ENCODE measurements around the gene IPO5. TPM values are rescaled to one million over a fixed set of nuclear protein-coding genes. Genes with fewer than 3 reads are reported as not detected.
"Not testable (repeated sequence)": the region's sequence is repeated elsewhere in the genome, so short reads cannot be mapped to it uniquely, and the experiment has no call there.

Gene IPO5
- total RNA-seq, 4 donors from 2014 or later: 34.0 to 134 (median 78.6) TPM

DNA sequence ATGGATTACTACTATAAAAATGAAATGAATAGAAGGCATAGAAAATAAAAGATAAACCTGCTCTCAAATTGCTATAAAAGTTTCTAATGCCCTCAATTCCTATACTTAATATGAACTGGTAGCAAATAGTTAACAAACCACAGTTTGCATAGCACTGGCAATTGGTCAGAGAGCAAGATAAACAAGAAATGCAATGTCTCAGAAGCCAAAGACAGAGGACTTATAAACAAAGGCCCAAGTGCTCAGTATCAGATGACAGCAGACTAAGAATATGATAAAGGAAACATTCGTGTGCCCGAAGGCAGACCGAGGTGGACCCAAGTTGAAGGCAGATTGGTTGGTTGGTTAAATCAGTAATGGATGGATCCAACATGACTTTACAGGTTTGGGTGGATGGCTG, 50.6 kb downstream of the IPO5 start:
- no peaks in the 10 kb centered on the region for H3K9me3 ChIP-seq
- 81 to 92% methylated on average over 3 of the region's 3 CpGs for WGBS, 2 donors
- H3K27ac ChIP-seq: no peak overlapping the region
- H3K36me3 ChIP-seq: peaks cover 10 to 100% (median 24%) of the 10 kb centered on the region in 3 donors
- no peaks in the 10 kb centered on the region for H3K4me1 ChIP-seq
- intact Hi-C loops (cut with DNase I): no loop called here
- TF ChIP-seq CTCF (IDR thresholded peaks at IDR 0.05): no peak
- no peak for TF ChIP-seq POLR2A (IDR thresholded peaks at IDR 0.05)
- no peak overlapping the region for H3K4me3 ChIP-seq
- DNase-seq: no peak
- no peaks in the 10 kb centered on the region for H3K27me3 ChIP-seq

DNA sequence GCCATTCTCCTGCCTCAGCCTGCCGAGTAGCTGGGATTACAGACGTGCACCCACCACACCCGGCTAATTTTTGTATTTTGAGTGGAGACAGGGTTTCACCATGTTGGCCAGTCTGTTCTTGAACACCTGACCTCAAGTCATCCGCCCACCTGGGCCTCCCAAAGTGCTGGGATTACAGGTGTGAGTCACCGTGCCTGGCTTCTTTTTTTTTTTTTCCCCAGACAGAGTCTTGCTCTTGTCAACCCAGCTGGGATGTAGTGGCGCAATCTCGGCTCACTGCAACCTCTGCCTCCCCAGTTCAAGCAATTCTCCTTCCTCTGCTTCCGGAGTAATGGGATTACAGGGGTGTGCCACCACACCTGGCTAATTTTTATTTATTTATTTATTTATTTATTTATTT, 51.5 kb downstream of the IPO5 start:
- H3K27ac ChIP-seq; DNase-seq; intact Hi-C loops (cut with DNase I); H3K4me1 ChIP-seq; H3K9me3 ChIP-seq; H3K4me3 ChIP-seq; H3K27me3 ChIP-seq: not testable (repeated sequence)
- peaks cover 10 to 100% (median 32%) of the 10 kb centered on the region in 3 donors for H3K36me3 ChIP-seq
- WGBS, 2 donors: 71 to 74% methylated on average over 8 of the region's 8 CpGs

DNA sequence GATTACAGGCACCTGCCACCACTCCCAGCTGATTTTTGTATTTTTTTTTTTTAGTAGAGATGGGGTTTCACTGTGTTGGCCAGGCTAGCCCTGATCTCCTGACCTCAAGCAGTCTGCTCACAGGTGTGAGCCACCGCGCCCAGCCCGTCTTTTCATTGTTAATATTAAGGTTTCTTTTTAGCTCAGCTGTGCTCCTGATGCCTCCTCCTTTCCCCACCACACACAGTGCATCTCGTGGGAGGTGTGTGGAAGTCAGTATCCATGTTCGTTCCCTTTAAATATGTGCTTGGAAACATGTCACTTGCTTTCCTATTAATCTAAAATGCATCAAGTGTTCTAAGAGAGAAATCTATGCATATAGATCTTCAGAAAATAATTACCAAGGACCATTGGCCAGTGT, 53.5 kb downstream of the IPO5 start:
- Histone ChIP-seq H3K9me3 (no peaks in the 10 kb centered on the region), H3K4me1 (no peaks in the 10 kb centered on the region), H3K4me3 (no peak overlapping the region), H3K27me3 (no peaks in the 10 kb centered on the region), H3K36me3 (peaks cover 0 to 100% (median 29%) of the 10 kb centered on the region in 3 donors), H3K27ac (no peak overlapping the region)
- TF ChIP-seq CTCF (IDR thresholded peaks at IDR 0.05): no peak
- TF ChIP-seq POLR2A (IDR thresholded peaks at IDR 0.05): no peak
- 88 to 89% methylated on average over 5 of the region's 5 CpGs for WGBS, 2 donors
- DNase-seq: no peak
- intact Hi-C loops (cut with DNase I): no loop called here

- intact Hi-C loops (cut with DNase I): no loop called here
- H3K9me3 ChIP-seq: no peaks in the 10 kb centered on the region
- WGBS, 2 donors: 81 to 89% methylated on average over 9 of the region's 9 CpGs
Observed at GRCh38 chr13:98013241-98013640, 59.8 kb downstream of the IPO5 start.

DNA sequence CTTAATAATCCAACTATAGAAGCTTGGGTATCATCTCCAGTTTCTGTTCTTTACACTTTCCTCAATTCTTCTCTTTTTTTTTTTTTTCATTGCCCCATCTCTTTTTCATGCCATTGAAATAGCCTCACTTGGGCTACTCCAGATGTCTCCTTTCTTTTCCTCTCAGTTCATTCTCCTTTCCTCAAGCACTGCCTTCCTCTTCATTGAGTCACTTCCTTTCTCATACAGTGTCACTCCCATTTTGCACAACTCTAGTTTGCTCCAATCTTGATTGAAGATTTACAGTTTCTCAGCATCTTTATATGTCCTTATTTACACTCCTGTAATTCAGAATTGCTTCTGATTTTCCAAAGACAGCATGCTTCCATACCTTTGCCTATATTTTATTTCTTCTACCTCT, 61.3 kb downstream of the IPO5 start:
- no peak for DNase-seq
- Histone ChIP-seq H3K27me3 (no peaks in the 10 kb centered on the region), H3K4me3 (no peak overlapping the region), H3K4me1 (no peaks in the 10 kb centered on the region), H3K36me3 (peaks cover 0 to 100% (median 34%) of the 10 kb centered on the region in 3 donors), H3K27ac (no peak overlapping the region), H3K9me3 (no peaks in the 10 kb centered on the region)
- TF ChIP-seq POLR2A (IDR thresholded peaks at IDR 0.05): no peak
- no peak for TF ChIP-seq CTCF (IDR thresholded peaks at IDR 0.05)
- intact Hi-C loops (cut with DNase I): no loop called here

More at GRCh38 chr13:98013241-98013640, 59.8 kb downstream of the IPO5 start:
- H3K27me3 ChIP-seq: no peaks in the 10 kb centered on the region
- no peaks in the 10 kb centered on the region for H3K4me1 ChIP-seq
- peaks cover 0 to 100% (median 39%) of the 10 kb centered on the region in 3 donors for H3K36me3 ChIP-seq
- DNase-seq: no peak
- H3K4me3 ChIP-seq: no peak overlapping the region
- TF ChIP-seq CTCF (IDR thresholded peaks at IDR 0.05) (no peak), POLR2A (IDR thresholded peaks at IDR 0.05) (no peak)
- no peak overlapping the region for H3K27ac ChIP-seq

- H3K27ac ChIP-seq: no peak overlapping the region
- peaks cover 0 to 100% (median 29%) of the 10 kb centered on the region in 3 donors for H3K36me3 ChIP-seq
- no peaks in the 10 kb centered on the region for H3K9me3 ChIP-seq
- H3K27me3 ChIP-seq: no peaks in the 10 kb centered on the region
- H3K4me1 ChIP-seq: no peaks in the 10 kb centered on the region
- 89 to 92% methylated on average over 4 of the region's 4 CpGs for WGBS, 2 donors
- intact Hi-C loops (cut with DNase I): no loop called here
- H3K4me3 ChIP-seq: no peak overlapping the region
- no peak for DNase-seq
- TF ChIP-seq CTCF (IDR thresholded peaks at IDR 0.05): no peak
Observed at GRCh38 chr13:98018293-98018692, 64.8 kb downstream of the IPO5 start.
